GM13976 (cell line): ENCODE measurements around the gene TOR4A.

ENCODE experiments used
- DNase-seq: peaks from one replicate; pipeline ENCODE4 v3.0.0; 2012; ENCODE audit warnings: low spot score
- CTCF ChIP-seq: IDR thresholded peaks from 2 replicates; pipeline ENCODE4 v1.5.1; 2012; ENCODE audit warnings: borderline replicate concordance, mild to moderate bottlenecking; ENCODE audit not compliant: insufficient read depth; ENCODE audit errors: extremely low read depth, missing control alignments, control extremely low read depth
- in situ Hi-C: fragments of 300-500 bp; cut with MboI; formaldehyde crosslinking; loops from one replicate; pipeline ENCODE4 v1.12.0; 2022; ENCODE audit warnings: low sequenced_read_pairs, mixed read lengths, inconsistent platforms; ENCODE audit not compliant: unreplicated experiment

TOR4A gene

GRCh38 chr9:137275588-137276472 is 1.7 kb upstream of the TOR4A start:
- TF ChIP-seq CTCF = no peak
- in situ Hi-C loops = loop anchor here (25.0 kb wide), 1 partner anchor 261 kb away; no protein-coding TSS in a partner anchor
- DNase-seq = no peak

GRCh38 chr9:137276473-137277328 is 825 bp upstream of the TOR4A start:
- in situ Hi-C loops = loop anchor here (25.0 kb wide), 1 partner anchor 261 kb away; no protein-coding TSS in a partner anchor
- no peak for TF ChIP-seq CTCF
- no peak for DNase-seq

GRCh38 chr9:137278061-137278701 is 655 bp downstream of the TOR4A start:
- no peak for DNase-seq
- in situ Hi-C loops = loop anchor here (25.0 kb wide), 1 partner anchor 259 kb away; no protein-coding TSS in a partner anchor
- no peak for TF ChIP-seq CTCF

GRCh38 chr9:137278721-137279711 is 1.5 kb downstream of the TOR4A start:
- in situ Hi-C loops = loop anchor here (25.0 kb wide), 1 partner anchor 258 kb away; no protein-coding TSS in a partner anchor
- TF ChIP-seq CTCF = no peak
- DNase-seq = no peak

GRCh38 chr9:137279741-137280473 is 2.4 kb downstream of the TOR4A start:
- no peak for TF ChIP-seq CTCF
- in situ Hi-C loops = loop anchor here (25.0 kb wide), 1 partner anchor 257 kb away; no protein-coding TSS in a partner anchor
- no peak for DNase-seq
